Dermis microvascular lymphatic vessel endothelial cell (primary cell): ENCODE data around the gene ME3. TPM values are rescaled to one million over a fixed set of nuclear protein-coding genes. Genes with fewer than 3 reads are reported as not detected.

Experiments used
- DNase-seq, 2 donors: peaks; one replicate each; pipeline versions ENCODE4 v3.0.0 to v3.0.0-alpha.2; 2010; ENCODE audit warnings: low read depth in 2 of 2
- total RNA-seq: library from RNA; depleted of rRNA; stranded (reverse); fragments of >200 nt; gene quantifications from 2 replicates; pipeline ENCODE4 v1.2.1, GENCODE V29; 2014

ME3 gene
- total RNA-seq, 1 donor from 2014 or later = 29.5 TPM

- DNase-seq = no peak
Measured at GRCh38 chr11:86491027-86491426, 181.4 kb downstream of the ME3 start.

- peak in 1 of 2 donors; percentile 47 for DNase-seq
Measured at GRCh38 chr11:86490582-86490981, 181.8 kb downstream of the ME3 start.

- DNase-seq = no peak
Measured at GRCh38 chr11:86489442-86489841, 183.0 kb downstream of the ME3 start.

GRCh38 chr11:86488553-86488952, 183.9 kb downstream of the ME3 start:
- DNase-seq = no peak

- no peak for DNase-seq
Measured at GRCh38 chr11:86487671-86488070, 184.7 kb downstream of the ME3 start.

DNA sequence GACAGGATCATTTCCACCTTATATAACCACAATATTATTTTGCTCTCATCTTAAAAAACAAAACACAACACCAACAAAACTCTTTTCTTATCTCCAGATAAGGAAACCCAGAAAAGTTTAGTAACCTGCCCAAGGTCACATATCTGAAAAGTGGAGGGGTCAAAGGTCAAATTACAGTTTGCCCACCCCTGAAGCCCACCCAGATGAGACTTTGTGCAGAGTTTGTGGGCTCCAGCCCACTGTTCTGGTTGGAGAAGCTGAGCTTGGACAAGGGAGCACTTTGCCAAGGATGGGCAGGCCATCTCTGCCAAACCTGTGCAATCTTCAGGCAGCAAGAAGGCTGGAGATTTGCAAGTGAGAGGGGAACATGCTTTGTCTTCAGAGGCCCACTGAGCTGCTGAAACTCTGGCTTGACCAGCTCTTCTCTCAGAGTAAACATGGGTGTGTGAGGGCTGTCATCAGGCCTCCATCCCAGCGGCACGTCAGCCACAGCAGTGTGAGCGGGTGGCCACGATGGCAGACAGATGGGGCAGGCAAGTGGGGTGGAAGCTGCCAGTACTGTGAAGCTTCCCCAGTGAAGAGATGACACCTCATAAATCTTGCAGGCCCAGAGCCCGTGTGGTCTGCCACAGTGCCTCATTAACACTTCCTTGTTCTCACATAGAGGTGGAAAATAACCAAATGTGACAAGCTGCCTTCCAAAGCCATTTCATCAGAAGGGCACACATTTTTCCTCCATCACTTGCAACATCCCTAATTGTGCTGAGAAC, 186.0 kb downstream of the ME3 start:
- no peak for DNase-seq

DNA sequence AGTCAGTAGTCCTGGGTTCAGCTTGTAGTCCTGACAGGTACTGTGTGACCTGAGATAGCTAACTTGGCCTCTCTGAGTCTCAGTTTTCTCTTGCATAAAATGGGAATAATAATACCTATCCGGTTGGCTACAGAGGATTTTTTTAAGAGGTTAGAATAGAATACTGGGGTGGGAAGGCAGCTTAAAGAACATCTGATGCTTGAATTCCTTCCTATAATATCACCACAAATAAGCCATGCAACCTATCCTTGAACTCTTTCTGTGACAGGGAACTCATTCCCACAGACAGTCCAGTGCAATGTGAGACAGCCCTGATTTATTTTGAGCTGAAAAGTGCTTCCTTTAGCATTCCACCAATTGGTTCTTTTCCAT, 187.6 kb downstream of the ME3 start:
- DNase-seq = peak in 1 of 2 donors; percentile 65

GRCh38 chr11:86483940-86484794, 188.2 kb downstream of the ME3 start:
- peak; percentile 88 to 100 for DNase-seq

GRCh38 chr11:86483610-86483939, 188.8 kb downstream of the ME3 start:
- DNase-seq = no peak

DNA sequence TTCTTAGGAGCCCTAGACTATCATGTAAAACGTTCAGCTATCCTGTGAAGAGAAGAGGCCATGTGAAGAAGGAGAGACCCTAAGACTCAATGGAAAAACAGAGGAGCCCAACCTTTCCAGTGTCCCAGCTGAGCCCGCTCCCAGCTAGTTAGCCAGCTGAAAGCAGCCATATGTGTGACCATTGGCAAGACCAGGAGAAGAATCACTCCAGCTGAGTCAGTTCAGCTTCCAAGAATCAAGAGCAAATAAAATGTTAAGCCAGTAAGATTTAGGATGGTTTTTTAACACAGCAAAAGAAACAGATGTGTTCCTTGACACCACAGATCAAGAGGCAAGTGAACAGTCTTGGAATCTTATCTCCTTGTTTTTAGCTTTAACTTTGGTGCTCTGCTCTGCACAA, 189.7 kb downstream of the ME3 start:
- no peak for DNase-seq

DNA sequence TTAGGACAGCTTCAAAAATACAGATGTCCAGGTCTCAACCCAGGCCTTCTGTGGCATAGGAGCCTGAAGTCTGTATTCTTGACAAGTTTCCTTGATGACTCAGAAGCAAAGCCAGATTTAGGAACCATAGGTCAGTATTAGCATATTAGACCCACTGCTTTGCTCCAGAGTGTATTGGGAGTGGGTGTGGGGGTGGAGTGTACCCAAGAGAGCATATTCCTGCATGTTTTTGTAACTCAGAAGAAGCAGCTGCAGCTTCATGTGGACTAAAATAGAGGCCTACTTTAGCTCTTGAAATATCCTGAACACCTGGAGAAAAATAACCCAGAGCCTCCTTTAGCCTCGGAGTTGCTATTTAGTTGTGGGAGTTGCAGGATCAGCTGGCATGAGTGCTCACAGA, 191.0 kb downstream of the ME3 start:
- DNase-seq = no peak

DNA sequence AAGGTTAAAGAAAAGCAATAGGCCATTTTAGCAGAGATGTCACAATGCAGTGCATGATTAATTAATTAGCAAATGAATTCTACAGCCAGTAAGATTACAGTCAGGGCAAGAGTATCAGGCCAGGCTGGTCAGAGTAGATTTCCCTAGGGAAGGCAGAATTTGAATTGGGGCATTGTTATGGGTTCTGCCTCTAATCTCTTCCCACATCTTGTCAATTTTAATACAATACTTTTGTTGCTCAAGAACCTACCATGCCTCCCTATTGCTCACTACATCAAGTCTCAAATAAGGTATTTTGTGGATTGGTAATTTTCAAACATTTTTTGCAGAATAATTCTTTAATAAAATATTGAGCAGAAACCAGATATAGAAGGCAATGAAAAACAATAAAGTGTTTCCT, 194.1 kb downstream of the ME3 start:
- no peak for DNase-seq

- peak in 1 of 2 donors; percentile 73 for DNase-seq
Measured at GRCh38 chr11:86477495-86478155, 194.8 kb downstream of the ME3 start.

- peak in 1 of 2 donors; percentile 34 for DNase-seq
Measured at GRCh38 chr11:86476109-86476861, 196.1 kb downstream of the ME3 start.

DNA sequence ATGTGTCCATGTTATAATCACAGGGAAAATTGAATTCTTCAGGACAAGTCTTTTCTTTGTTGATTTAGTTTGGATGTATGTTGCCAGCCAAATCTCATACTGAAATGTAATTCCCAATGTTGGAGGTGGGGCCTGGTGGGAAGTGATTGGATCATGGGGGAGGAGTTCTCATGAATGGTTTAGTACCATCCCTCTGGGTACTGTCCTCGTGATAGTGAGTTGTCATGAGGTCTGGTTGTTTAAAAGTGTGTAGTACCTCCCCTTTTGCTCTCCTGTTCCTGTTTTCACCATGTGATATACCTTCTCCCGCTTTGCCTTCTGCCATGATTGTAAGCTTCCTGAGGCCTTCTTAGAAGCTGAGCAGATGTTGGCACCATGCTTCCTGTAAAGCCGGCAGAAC, 197.4 kb downstream of the ME3 start:
- peak; percentile 33 to 55 for DNase-seq

DNA sequence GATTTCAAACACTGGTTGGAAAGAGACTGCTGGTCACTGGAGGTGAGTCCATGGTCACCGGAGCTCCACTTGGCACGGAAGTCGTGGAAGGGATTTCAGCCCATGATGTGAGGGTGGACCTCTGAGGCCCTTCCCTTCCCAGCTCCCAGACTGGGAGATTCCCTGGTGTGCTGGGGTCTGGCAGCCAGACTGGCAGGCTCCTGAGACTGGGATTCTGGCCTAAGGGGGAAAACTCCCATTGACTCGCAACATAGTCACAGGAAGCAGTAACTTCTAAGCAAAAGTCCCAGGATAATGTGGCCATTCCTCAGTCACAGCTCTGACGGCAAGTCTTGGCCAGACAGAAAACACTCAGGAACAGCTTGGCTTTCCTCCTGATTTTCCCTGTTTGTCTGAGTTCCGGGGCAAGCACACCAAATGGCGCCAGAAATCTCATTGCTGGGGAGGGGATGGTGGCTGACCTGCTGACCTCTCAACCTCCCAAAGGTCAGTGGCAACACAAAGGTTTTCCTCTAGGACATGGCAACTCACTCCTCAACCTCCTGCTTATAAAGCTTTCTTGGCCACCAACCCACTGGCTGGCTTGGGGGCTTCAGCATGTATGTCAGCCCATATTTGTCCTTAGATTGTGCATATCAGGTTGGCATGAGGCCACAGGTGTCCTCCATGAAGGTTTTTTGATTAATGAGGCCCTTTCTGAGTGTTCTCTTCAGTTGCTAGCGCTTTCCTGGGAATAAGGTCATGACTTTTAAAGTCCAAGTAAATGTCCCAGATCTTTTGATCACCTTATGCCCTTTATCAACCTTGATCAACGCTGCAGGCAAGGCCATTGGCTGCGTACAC, 198.2 kb downstream of the ME3 start:
- peak; percentile 84 to 91 for DNase-seq

DNA sequence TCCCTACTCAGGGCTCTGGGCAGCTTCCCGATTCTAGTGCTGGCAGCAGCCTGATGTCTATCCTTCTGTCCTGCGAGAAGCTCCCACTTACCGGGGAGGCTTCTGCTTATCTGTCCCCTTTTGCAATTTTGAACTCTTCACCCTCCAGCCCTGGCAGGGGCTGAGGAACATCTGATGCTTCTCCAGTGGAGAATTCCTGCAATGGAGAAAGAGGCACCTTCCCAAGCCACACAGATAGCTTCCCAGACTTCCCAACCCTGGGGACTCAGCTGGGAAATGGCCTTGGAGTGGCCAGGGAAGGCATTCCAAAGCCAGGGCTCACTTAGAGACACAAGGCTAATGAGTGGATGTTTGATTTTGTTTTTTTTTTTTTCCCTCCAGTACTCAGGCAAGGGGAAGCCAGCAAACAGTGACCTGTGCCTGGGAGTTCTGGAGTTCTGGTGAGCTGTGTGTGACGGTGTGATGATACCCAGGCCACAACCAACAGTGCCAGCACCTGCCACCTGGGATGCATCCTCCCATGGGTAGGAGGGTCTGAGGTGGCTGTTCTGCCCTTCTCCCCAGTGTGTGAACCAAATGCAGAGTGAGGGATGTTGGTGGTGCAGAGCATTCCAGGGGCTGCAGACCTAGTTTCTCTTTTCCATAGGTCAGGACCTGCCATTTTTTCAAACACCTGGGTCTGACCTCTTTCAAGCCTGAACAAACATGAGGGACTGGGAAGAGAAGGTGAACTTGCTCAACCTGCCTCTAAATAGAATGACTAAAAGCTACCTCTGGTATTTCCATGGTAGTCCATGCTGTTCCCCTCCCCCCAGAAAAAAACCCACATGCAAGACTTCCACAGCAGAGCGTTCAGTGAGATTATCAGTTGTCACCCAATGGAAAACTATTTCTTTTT, 202.7 kb downstream of the ME3 start:
- DNase-seq = peak in 1 of 2 donors; percentile 87

- DNase-seq = no peak
Measured at GRCh38 chr11:86468169-86468568, 204.2 kb downstream of the ME3 start.

DNA sequence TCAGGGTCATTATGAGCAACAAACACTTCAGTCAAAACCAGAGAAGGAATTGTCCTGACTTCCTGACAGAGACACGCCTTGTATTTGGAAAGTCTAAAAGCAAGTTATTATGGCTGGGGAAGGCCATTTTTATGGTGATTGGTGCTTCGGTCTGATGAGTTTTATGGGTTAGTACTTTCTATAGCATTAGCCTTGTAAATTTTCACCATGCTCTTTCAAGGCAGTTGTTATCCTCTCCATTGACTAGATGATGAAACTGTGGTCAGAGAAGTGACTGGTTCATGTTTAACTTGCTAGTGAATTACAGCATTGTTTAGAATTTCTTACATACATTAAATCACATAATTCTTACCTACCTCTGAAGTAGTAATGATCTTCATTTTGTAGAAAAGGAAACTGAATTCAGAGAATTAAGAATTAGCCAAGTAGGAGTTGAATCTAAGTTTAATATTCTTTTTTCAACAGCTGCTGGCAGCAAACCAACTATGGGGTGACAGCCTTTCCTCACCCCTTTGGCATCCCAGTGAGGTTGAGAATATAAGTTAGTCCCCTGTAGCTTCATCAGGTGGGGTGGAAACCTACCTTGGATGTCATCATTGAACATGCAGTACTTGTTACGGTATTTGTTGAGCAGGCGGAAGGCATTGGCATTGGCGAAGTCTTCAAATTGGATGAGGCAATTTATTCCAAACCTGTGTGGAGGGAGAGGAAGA, 207.8 kb downstream of the ME3 start:
- no peak for DNase-seq
